ENCODE data around the gene NACC2.

Gene NACC2

DNA sequence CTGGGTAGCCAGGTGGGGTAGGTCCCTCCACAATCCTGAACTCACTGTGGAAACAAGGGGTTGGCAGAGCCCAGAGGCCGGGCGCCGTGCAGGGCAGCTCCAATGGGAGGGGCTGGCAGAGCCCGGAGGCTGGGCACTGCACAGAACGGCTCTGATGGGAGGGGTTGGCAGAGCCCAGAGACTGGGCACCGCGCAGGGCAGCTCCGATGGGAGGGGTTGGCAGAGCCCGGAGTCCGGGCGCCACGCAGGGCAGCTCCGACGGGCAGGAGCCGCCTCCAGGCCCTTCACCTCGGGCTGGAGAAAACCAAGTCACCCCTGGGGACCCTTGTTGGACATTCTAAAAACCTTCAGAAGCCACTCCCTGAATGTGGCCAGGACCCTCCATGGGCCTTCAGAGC is 9.3 kb downstream of the NACC2 start:
- Histone ChIP-seq H3K79me2 (ENCODE audit: low read length) (no peaks in the 10 kb centered on the region), H3K9ac (ENCODE audit: low read length) (no peak overlapping the region), H3K36me3 (replicated peaks; ENCODE audit: insufficient read depth, low read length) (no peaks in the 10 kb centered on the region), H3K4me1 (ENCODE audit: low read length) (no peaks in the 10 kb centered on the region), H4K20me1 (ENCODE audit: insufficient read depth, low read length) (no peaks in the 10 kb centered on the region), H3K27me3 (replicated peaks; ENCODE audit: insufficient read depth, low read length) (peaks cover 100% of the 10 kb centered on the region), H3F3A (ENCODE audit: insufficient read depth, low read length) (no peaks in the 10 kb centered on the region), H3K4me2 (ENCODE audit: low read depth, low read length) (no peak overlapping the region), H2AFZ (ENCODE audit: low read length) (no peak overlapping the region), H3K27ac (ENCODE audit: low read length) (no peak overlapping the region), H3K9me2 (replicated peaks; ENCODE audit: insufficient read depth, low read length) (no peaks in the 10 kb centered on the region), H3K4me3 (ENCODE audit: low read length) (no peak overlapping the region), H3K9me3 (replicated peaks; ENCODE audit: insufficient read depth, low read length) (no peaks in the 10 kb centered on the region)
- TF ChIP-seq, protein P1, sequence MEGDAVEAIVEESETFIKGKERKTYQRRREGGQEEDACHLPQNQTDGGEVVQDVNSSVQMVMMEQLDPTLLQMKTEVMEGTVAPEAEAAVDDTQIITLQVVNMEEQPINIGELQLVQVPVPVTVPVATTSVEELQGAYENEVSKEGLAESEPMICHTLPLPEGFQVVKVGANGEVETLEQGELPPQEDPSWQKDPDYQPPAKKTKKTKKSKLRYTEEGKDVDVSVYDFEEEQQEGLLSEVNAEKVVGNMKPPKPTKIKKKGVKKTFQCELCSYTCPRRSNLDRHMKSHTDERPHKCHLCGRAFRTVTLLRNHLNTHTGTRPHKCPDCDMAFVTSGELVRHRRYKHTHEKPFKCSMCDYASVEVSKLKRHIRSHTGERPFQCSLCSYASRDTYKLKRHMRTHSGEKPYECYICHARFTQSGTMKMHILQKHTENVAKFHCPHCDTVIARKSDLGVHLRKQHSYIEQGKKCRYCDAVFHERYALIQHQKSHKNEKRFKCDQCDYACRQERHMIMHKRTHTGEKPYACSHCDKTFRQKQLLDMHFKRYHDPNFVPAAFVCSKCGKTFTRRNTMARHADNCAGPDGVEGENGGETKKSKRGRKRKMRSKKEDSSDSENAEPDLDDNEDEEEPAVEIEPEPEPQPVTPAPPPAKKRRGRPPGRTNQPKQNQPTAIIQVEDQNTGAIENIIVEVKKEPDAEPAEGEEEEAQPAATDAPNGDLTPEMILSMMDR (IDR thresholded peaks at IDR 0.05; ENCODE audit: low read length): no peak
- no peak for TF ChIP-seq EZH2 (optimal IDR thresholded peaks at IDR 0.05; ENCODE audit: low read depth, low read length)
- TF ChIP-seq EZH2phosphoT487 (IDR thresholded peaks at IDR 0.05; ENCODE audit: low read length): no peak
- DNase-seq: no peak

DNA sequence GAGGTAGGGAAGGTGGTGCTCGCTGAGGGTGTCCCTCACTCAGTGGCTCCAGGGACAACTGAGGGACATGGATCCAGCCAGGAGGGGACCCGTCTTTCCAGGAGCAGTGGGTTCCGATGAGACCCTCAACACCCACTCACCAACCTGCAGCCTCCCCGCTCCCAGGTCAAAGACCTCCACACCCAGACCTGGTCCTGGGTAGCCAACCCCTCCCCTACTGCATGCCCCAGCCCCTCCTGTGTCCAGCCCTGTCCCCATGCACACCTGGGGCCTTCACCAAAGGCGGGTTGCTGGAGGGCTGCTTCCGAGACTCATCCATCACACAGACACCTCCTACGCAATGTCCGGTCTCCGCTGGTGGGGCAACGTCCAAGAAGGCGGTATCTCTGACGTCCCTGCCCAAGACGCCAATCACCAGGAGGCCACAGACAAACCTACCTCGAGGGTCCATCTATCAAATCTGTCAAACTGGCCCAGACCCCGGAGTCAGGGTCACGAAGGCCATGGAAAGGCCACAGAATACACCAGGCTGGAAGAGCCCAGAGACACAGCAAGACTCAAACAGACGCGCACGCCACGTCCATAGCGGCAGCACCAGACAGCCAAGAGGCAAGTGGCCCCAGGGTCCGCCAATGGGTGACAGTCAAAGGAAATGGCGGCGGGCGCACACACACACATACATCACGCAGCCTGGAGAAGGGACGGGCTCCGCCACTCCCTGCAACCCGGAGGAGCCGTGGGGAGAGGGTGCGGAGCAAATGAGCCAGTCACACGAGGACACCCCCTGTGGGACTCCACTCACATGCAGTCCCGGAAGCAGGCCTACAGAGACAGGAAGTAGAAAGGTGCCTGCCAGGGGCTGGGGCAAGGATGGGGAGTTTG is 10.8 kb downstream of the NACC2 start:
- H4K20me1 ChIP-seq (ENCODE audit: insufficient read depth, low read length): no peaks in the 10 kb centered on the region
- H3K9ac ChIP-seq (ENCODE audit: low read length): no peak overlapping the region
- no peak overlapping the region for H3K4me2 ChIP-seq (ENCODE audit: low read depth, low read length)
- H3K79me2 ChIP-seq (ENCODE audit: low read length): no peaks in the 10 kb centered on the region
- H3K9me2 ChIP-seq (replicated peaks; ENCODE audit: insufficient read depth, low read length): no peaks in the 10 kb centered on the region
- H2AFZ ChIP-seq (ENCODE audit: low read length): no peak overlapping the region
- no peaks in the 10 kb centered on the region for H3K36me3 ChIP-seq (replicated peaks; ENCODE audit: insufficient read depth, low read length)
- no peaks in the 10 kb centered on the region for H3K9me3 ChIP-seq (replicated peaks; ENCODE audit: insufficient read depth, low read length)
- H3F3A ChIP-seq (ENCODE audit: insufficient read depth, low read length): no peaks in the 10 kb centered on the region
- H3K27ac ChIP-seq (ENCODE audit: low read length): no peak overlapping the region
- peaks cover 100% of the 10 kb centered on the region for H3K27me3 ChIP-seq (replicated peaks; ENCODE audit: insufficient read depth, low read length)
- H3K4me3 ChIP-seq (ENCODE audit: low read length): no peak overlapping the region
- TF ChIP-seq EZH2 (optimal IDR thresholded peaks at IDR 0.05; ENCODE audit: low read depth, low read length) (no peak), EZH2phosphoT487 (IDR thresholded peaks at IDR 0.05; ENCODE audit: low read length) (no peak)
- TF ChIP-seq, protein P1 (IDR thresholded peaks at IDR 0.05; ENCODE audit: low read length): no peak
- no peaks in the 10 kb centered on the region for H3K4me1 ChIP-seq (ENCODE audit: low read length)
- no peak for DNase-seq

DNA sequence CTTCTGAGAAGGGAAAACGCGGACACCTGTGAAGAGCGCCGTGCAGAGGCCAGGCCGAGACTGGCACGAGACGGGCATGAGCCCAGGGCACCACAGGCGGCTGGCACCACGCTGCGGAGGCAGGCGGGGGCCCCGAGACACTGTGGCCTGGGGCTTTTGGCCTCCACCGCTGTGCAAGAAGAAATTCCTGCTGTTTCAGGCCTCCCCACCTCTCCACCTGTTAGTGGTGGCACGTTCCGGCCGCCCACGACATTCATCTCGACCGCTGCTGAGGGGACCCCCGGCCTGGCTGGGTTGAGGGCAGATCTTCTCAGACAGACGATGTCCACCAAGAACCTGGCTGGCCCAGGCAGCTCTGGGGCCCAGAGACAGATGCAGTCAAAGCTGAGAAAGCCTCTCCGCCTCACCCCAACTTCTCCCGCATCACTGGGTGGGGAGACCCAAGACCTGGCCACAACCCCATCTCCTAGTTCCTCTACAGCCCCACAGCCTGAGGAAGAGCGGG is 11.5 kb downstream of the NACC2 start:
- peaks cover 100% of the 10 kb centered on the region for H3K27me3 ChIP-seq (replicated peaks; ENCODE audit: insufficient read depth, low read length)
- no peaks in the 10 kb centered on the region for H3K79me2 ChIP-seq (ENCODE audit: low read length)
- no peak overlapping the region for H3K27ac ChIP-seq (ENCODE audit: low read length)
- no peak overlapping the region for H3K9ac ChIP-seq (ENCODE audit: low read length)
- H3K4me1 ChIP-seq (ENCODE audit: low read length): no peaks in the 10 kb centered on the region
- no peak for DNase-seq
- no peaks in the 10 kb centered on the region for H3F3A ChIP-seq (ENCODE audit: insufficient read depth, low read length)
- no peaks in the 10 kb centered on the region for H3K9me2 ChIP-seq (replicated peaks; ENCODE audit: insufficient read depth, low read length)
- no peak overlapping the region for H2AFZ ChIP-seq (ENCODE audit: low read length)
- H3K4me2 ChIP-seq (ENCODE audit: low read depth, low read length): no peak overlapping the region
- no peak overlapping the region for H3K4me3 ChIP-seq (ENCODE audit: low read length)
- no peaks in the 10 kb centered on the region for H3K9me3 ChIP-seq (replicated peaks; ENCODE audit: insufficient read depth, low read length)
- TF ChIP-seq EZH2phosphoT487 (IDR thresholded peaks at IDR 0.05; ENCODE audit: low read length): no peak
- TF ChIP-seq, protein P1 (IDR thresholded peaks at IDR 0.05; ENCODE audit: low read length): no peak
- TF ChIP-seq EZH2 (optimal IDR thresholded peaks at IDR 0.05; ENCODE audit: low read depth, low read length): no peak
- H4K20me1 ChIP-seq (ENCODE audit: insufficient read depth, low read length): no peaks in the 10 kb centered on the region
- no peaks in the 10 kb centered on the region for H3K36me3 ChIP-seq (replicated peaks; ENCODE audit: insufficient read depth, low read length)

Measured in MM.1S (cell line).